Thoracic aorta (tissue), 2 donors: ENCODE results near the gene TMEM184B. TPM values are rescaled to one million over a fixed set of nuclear protein-coding genes. Genes with fewer than 3 reads are reported as not detected.

Source experiments
- ATAC-seq: fragments of 150-250 bp; one replicate; pipeline ENCODE4 v1.8.0; 2017; ENCODE audit warnings: low read depth; ENCODE audit not compliant: insufficient number of reproducible peaks, low FRiP score
- DNase-seq: peaks from one replicate; pipeline ENCODE4 v3.0.0-alpha.2; 2020; ENCODE audit warnings: low spot score
- H3K27ac ChIP-seq, 2 donors: fragments of 200-600 bp; sonication (generic); 1 replicate in 1 of 2; 2 replicates in 1 of 2; pipeline ENCODE4 v1.5.1; 2016; ENCODE audit warnings: mild to moderate bottlenecking in 2 of 2, moderate library complexity in 2 of 2
- H3K27me3 ChIP-seq: fragments of 200-600 bp; sonication (generic); replicated peaks from 2 replicates; pipeline ENCODE4 v1.6.0; 2016; ENCODE audit warnings: mild to moderate bottlenecking; ENCODE audit not compliant: insufficient read depth
- H3K36me3 ChIP-seq: fragments of 200-600 bp; sonication (generic); one replicate; pipeline ENCODE4 v1.5.1; 2016
- H3K4me1 ChIP-seq, 2 donors: fragments of 200-600 bp; sonication (generic); 1 replicate in 1 of 2; 2 replicates in 1 of 2; pipeline versions ENCODE4 v1.5.1 to v1.6.0; 2016; ENCODE audit warnings: low read depth in 2 of 2, mild to moderate bottlenecking in 1 of 2; ENCODE audit not compliant: control insufficient read depth in 1 of 2
- H3K4me3 ChIP-seq: fragments of 200-600 bp; sonication (generic); 2 replicates; pipeline ENCODE4 v1.5.1; 2016; ENCODE audit warnings: mild to moderate bottlenecking
- H3K9me3 ChIP-seq: fragments of 200-600 bp; sonication (generic); 2 replicates; pipeline ENCODE4 v1.5.1; 2016
- CTCF ChIP-seq: fragments of 200-600 bp; sonication (generic); IDR thresholded peaks from one replicate; pipeline ENCODE4 v1.5.1; 2019; ENCODE audit warnings: antibody characterized with exemption
- total RNA-seq, 2 donors: library from RNA; depleted of rRNA; stranded (reverse); fragments of >200 nt; gene quantifications; one replicate each; pipeline versions ENCODE4 v1.1.0 to v1.2.3, GENCODE V29; 2016

The TMEM184B gene
- total RNA-seq, 2 donors from 2014 or later = 134 to 254 TPM

DNA sequence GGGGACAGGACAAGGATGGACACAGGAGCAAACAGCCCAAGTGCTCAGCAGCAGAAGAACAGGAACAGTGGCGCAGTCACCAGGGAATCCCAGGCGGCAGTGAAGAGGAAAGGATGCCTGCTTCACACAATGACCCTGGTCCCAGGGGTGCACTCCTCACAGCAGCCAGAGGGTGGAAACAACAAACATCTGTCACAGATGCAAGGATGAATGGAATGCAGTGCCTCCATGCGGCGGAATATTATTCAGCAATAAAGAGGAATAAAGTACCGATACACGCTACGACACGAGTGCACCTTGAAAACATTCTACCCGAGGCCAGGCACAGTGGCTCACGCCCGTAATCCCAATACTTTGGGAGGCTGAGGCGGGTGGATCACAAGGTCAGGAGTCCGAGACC is 31.7 kb upstream of the TMEM184B start:
- no peaks in the 10 kb centered on the region for H3K27me3 ChIP-seq
- H3K36me3 ChIP-seq = peaks cover 35% of the 10 kb centered on the region
- peak overlapping the region; percentile 66 to 67 for H3K27ac ChIP-seq
- no peak for DNase-seq
- H3K9me3 ChIP-seq = no peaks in the 10 kb centered on the region
- no peak for ATAC-seq
- TF ChIP-seq CTCF = no peak
- H3K4me1 ChIP-seq = peaks cover 27 to 62% of the 10 kb centered on the region in 2 donors
- no peak overlapping the region for H3K4me3 ChIP-seq

DNA sequence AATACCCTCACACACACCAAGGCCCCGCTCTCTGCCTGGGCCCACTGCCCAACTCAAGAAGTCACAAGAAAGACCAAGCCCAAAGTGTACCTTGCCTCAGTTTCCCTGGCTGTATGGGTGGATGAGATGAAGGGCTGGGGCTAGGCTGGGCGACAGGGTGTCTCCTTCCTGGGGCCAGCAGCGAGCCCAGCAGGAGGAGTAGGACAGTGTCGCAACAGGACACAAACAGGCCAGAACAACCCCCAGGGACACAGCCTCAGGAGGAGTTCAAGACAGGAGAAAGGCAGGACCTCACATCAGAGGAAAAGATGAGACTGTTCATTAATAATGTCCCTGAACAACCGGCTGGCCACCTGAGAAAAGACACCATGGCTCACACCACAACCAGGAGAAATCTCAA is 31.2 kb upstream of the TMEM184B start:
- H3K4me1 ChIP-seq = peaks cover 21 to 56% of the 10 kb centered on the region in 2 donors
- no peak for TF ChIP-seq CTCF
- no peak for DNase-seq
- no peaks in the 10 kb centered on the region for H3K27me3 ChIP-seq
- peaks cover 39% of the 10 kb centered on the region for H3K36me3 ChIP-seq
- H3K9me3 ChIP-seq = no peaks in the 10 kb centered on the region
- peak overlapping the region; percentile 66 to 67 for H3K27ac ChIP-seq
- ATAC-seq = no peak
- H3K4me3 ChIP-seq = no peak overlapping the region

- H3K4me3 ChIP-seq = no peak overlapping the region
- no peaks in the 10 kb centered on the region for H3K27me3 ChIP-seq
- H3K9me3 ChIP-seq = no peaks in the 10 kb centered on the region
- peaks cover 20 to 46% of the 10 kb centered on the region in 2 donors for H3K4me1 ChIP-seq
- H3K27ac ChIP-seq = peak overlapping the region in 1 of 2 donors; percentile 67
- ATAC-seq (no peak), DNase-seq (no peak)
- TF ChIP-seq CTCF = no peak
- H3K36me3 ChIP-seq = peaks cover 48% of the 10 kb centered on the region
Measured at GRCh38 chr22:38302906-38303305, 30.1 kb upstream of the TMEM184B start.

- no peak for ATAC-seq
Measured at GRCh38 chr22:38300946-38301345, 28.1 kb upstream of the TMEM184B start.

GRCh38 chr22:38300197-38300945 is 27.6 kb upstream of the TMEM184B start:
- Histone ChIP-seq H3K27me3 (no peaks in the 10 kb centered on the region), H3K36me3 (peaks cover 71% of the 10 kb centered on the region), H3K4me1 (peaks cover 16 to 39% of the 10 kb centered on the region in 2 donors), H3K4me3 (no peak overlapping the region), H3K27ac (no peak overlapping the region), H3K9me3 (no peaks in the 10 kb centered on the region)
- TF ChIP-seq CTCF = no peak
- DNase-seq (no peak), ATAC-seq (no peak)

More at GRCh38 chr22:38300946-38301345, 28.1 kb upstream of the TMEM184B start:
- Histone ChIP-seq H3K4me1 (peaks cover 20 to 45% of the 10 kb centered on the region in 2 donors), H3K27me3 (no peaks in the 10 kb centered on the region), H3K4me3 (no peak overlapping the region), H3K9me3 (no peaks in the 10 kb centered on the region), H3K27ac (no peak overlapping the region), H3K36me3 (peaks cover 66% of the 10 kb centered on the region)
- TF ChIP-seq CTCF = no peak
- no peak for DNase-seq
